GM19035 (cell line): Measurements from ENCODE around the gene SEC24D.

Source experiments
- ATAC-seq: cut with Tn5 transposase; IDR thresholded peaks from one replicate; pipeline ENCODE4 v1.9.1; 2021; ENCODE audit not compliant: unreplicated experiment

Gene SEC24D

DNA sequence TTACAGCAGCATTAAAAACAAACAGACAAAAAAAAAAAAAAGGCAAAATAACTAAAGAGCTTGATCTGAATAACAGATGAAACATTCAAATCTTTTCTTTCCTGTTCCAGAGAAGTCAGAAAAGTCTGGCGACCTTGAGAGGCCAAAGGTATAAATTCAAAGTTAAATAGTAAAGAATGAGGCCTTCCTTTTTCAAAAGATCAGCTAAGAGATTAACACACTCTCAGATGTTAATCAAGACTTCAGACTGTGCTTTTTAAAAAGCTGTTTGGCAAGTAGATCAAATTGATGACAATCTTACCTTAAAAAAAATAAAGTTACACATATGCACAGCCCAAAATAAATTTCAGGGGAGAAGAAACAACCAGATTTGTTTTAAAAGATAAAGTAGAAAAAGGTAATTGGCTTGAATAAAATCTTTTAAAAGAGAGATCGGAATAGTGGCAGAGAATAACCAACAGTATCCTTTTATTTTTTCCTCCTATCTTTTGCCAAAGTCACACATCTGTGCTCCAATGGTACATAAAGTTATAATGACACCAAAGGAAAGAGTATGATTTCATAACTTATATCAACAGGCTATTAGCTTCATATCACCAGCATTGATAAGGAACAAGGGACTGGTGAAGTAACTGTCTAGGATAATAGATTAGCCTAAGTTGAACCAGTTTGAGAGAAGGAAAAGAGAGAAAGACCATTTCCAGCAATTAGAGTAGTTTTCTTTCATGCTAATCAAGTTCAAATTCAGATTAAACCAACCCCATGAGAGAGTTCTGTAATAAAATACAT lies 80.3 kb downstream of the SEC24D start:
- ATAC-seq = no peak

DNA sequence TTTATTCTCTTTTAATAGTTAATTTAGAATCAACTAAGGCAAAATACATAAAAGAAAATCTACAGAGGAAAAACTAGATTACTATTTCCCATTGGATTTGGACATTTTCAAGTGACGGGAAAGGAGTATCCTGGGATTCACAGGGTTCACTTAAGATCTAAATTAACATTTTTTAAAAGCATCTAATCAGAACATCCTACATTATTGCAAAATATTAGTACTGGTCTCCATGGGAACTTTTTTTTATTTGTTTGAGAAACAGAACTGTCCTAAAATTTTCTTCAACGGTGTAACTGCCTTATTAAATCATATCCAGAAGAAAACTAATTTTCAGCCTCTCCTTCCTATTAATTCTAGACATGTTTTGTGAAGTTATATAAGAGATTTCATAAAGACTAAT lies 81.0 kb downstream of the SEC24D start:
- ATAC-seq = no peak

DNA sequence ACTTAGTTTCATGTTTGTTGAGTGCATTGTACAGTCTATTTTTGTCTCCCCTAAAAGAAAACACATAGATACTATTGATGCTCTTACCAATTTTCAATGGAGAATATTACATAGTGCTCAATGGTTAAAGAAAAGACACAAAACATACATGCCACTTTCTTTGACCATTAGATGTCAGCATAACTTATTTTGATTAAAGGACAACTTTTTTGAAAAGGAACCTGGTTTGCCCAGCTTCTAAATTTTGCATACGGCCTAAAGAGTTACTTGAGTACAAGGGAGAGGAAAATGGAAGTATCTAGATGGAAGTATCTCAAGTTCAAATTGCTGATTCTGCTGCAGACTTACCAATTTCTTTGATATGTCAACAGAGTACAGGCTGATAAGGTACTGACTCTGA lies 82.2 kb downstream of the SEC24D start:
- ATAC-seq = no peak

DNA sequence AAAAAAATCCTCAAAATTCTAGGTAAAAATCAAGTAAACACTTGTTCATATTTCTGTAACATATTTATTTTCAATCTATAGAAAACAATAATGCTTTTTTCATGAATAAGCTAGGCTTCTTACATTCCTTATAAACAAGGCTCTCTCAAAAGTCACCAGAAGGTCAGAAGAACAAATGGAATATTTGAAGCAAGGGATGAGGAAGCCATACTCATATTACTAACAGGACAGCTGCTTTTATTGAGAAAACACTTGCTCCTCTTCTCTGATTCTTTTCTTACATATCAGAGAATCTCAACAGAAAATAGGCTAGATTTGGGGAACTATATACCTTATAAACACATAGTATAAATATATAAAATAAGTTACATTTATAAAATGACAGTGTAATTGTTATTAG lies 82.8 kb downstream of the SEC24D start:
- ATAC-seq = no peak

DNA sequence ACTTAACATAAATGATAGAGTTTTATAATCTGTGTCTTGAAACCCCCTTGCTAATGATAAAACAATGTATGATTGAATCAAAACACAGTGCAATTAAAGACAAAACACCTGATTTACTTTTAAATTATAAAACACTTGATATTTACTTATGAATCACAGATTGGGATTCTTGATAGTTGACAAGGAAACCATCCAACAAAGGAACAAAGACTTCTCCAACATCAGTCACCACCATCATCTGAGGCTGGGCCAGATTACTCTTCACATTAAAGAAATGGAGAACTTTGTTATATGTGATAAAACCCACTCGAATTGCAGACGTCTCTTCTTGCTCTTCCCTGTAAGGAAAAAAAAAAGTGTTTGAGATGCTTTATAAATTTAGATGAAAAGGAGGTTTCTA lies 83.4 kb downstream of the SEC24D start:
- ATAC-seq = no peak

DNA sequence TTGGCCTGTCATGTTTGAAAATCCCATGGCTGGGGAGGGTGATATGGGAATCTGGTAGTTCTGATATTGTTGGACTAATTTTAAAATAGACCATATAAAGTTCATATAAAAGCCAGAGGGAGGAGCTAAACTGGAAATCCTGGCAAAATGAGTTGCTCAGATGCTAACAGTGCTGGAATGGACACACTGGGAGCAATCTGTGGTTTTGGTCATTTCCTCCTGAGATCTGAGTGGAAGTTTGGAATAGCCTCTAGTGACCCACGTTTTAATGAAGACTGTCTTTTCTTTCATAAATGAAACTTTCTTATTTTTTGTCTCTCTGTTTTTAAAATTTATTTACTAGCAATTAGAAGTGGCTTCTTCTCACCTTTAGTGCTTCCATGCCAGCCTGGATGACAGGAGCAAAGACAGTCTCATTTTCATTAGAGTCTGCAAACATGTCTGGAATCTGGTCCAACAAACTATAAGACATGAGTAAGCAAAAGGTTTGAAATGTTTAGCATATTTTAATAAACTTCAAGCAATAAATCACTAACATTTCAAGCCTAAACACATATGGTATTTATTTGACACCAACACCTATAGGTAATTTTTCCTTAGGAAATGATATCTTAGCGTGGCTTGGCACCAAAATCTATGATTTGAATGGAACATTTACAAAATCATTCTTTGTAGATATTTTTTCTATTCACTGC lies 84.2 kb downstream of the SEC24D start:
- no peak for ATAC-seq

DNA sequence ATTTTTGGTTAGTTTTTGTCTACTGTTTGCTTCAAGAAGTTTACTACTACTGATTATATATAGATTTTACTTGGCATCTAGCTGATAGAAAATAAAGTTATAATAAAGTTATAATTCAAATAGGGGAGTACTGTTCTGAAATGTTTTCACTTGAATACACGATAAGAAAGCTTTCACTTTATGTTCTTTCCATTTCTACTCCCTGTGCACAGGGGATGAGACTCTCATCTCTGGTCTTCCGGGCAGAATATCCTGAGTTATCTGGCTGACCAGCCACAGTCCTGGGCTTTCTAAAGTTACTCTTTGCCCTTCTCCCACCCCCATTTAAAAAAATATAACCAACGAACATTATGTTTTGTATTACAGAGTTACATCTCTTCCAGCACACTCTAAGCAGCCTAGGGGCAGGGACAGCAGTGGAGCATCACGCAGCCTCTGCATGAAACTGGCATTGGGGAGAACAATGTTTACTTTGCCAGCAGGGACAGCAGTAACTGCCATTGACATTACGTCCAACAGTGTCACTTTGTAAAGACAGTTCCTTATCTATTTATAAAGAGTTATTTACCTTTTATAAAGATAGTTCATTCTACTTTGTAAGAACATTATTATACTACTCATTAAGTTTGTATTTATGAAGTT lies 86.5 kb downstream of the SEC24D start:
- no peak for ATAC-seq

DNA sequence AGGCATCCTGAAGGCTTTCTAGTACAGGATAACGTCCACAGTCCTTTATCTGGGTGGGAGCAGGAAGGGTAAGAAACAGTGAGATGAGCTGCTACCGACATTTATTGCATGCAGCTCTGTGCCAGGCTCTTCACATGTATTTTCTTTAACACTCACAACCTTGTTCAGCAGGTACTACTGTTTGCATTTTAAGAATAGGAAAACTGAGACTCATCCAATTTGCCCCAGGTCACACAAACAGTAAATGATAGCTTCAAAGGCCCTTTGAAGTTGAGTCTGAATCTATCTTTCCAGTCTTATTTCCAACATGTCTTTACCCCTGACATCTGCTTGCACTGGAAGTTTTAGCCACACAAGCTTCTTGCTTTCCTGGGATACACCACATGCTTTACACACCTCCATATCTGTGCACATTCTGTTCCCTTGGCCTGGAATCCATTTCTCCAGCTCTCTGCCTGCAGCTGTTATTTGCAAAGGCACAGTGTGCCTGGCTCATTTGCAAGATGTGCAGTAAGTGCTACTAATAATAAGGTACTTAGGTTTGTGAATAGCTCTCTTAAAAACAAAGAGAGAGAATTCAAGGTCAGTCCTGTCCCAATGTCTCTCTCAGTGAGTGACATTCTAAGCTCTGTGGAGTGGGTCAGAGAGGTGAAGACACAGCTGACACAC lies 89.5 kb downstream of the SEC24D start:
- no peak for ATAC-seq

DNA sequence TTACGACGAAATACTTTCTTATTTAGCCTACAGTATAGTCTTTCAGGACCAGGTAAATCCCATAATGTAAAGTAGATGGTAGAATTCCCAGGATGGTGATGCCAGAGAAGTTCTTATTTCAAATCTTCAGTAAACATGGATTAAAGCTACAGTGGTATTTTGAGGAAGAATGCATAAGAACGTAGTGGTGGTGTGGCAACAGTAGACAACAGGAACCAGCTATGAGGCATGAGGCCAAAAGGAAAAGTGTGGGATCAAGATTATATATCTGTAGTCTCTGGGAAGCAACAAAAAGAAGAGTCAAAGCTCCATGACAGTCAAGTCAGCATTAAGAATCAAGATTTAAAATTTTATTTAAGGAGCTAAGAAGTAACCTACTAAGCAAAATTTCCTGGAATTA lies 90.6 kb downstream of the SEC24D start:
- ATAC-seq = no peak

DNA sequence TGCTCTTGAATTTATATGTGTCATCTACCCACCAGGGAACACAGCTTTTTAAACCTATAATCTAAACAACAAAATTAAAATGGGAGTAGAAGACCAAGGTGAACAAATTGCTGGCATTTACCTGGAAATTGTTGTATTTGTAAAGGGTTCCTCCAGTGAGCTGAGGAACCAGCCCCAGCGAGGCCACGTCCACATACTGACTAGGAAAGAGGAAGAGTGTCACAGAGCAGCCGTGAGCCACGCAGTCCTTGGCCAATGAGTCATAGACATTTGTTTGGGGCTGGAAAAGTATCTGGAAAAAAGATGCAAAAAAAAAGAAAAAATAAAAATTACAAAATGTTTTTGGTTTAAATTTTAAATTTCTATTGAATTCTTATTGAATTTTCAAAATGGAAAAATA lies 92.1 kb downstream of the SEC24D start:
- ATAC-seq = no peak

DNA sequence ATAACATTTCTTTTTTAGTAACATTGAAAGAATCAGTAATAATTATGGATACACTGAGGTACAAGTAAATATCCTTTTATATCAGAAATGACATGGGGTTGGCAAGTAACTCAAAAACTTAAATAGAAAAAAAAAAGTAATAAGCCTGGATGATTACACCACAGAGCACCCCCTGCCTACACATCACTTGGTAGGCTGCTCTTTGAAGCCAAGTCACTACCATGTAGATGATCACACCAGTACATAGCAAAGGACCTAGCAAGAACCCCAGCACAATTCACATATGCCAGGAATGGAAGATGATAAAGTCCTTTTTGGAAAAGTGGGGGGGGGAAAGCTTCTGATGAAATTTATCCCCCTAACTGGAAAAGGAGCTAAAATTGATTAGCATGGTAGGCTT lies 93.9 kb downstream of the SEC24D start:
- no peak for ATAC-seq

DNA sequence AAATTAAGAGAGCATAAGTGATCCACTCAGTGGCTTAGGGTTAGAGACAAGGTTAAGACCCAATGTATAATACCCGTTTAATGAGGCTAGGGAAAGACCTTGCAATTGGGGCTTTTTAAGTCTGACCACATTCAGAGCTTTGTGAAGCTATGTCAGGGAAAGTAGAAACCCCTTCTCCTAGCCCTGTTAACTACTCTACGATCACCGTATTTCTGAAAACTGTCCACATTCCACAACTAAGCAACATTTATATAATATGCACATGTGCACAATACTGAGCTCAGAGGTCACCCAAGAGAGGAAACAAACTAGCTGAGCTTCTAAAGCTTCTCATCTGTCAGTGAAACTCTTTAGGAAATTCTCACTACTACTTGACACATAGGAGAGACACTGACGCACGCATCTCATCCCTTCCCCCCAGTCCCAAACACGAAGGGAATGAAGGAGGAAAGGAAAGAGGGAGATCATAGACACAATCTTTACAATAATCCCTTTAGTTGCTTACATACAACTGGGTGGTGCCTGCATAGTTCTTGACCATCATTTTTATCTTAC lies 94.5 kb downstream of the SEC24D start:
- no peak for ATAC-seq

DNA sequence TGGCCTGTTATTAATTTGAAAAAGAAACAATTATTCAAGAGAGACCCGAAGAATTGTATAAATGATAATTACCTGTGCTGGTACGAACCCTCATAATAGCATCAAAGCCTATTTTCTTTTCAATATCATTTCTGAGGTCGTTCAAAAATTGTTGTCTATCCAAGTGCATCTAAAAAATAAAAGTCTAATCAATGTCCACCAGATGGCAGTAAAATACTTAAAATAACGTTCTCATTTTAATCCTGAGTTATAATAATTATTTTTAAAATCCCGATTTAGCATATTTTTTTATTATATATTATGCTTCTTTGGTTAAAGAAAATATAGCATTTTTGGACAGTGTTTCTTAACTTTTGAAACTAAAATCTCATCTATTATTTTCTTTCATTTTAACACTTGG lies 95.1 kb downstream of the SEC24D start:
- no peak for ATAC-seq

DNA sequence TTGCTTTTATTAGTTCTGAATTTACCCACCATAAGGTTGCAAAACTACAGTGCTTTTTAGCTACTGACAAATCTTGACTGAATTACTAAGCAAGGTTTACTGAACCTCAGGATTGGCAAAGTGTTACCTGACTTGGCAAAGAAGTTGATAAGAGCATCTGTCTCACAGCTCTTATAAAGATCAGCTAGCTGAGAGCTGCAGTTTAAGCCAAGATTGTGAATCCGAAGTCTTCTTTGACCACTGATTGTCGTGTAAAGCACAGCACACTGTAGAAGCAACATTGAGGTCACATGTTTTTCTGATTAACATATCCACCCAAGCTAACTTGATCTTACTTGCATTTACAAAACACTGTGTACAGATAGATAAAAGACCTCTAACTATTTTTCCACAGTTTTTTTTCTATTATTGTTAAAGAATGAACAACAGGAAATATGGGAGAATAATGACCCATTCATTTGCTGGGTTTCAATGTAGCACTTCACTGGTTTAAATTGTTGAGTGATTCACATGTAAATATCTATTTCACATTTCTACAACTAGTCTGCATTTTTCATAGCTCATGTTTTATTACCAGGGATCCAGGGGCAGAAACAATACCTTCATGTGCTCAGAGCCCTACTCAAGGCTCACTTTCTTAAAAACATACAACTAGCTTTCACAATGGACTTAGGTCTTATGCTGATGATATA lies 96.8 kb downstream of the SEC24D start:
- ATAC-seq = no peak

DNA sequence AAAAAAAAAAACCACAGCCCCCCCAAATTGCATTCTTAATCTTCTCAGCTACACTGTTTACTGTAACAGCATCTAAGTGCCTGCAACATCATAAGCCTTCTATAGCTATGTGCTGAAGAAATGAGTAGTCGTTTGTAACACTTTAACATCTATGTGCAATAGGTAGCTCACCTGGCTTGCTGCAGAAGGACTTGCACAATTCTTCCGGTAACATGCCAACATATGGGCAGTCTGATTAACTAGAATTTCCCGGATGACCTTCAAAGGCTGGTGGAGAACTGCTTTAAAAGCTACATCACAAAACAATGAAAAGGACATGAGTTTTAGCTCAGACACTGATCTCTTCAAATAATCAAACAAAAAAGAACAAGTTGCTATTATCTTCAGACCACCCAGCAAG lies 97.8 kb downstream of the SEC24D start:
- no peak for ATAC-seq

DNA sequence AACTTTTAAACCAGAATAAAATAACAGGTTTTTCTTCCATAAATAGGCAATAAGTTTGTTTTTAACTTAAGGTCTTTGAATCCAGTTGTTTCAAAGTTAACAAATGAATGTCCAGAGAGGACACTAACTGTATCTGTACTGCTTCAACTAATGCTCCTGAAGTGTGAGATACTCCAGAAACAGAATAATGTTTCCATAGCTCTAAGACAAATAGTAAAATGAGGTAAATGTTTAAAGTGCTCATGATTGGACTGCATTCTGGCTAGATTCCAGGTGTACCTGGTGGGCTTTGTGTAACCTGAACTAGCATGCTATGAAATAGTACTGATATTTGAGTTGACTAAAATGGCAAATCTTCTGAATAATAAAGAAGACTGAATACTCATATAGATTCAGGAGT lies 99.0 kb downstream of the SEC24D start:
- no peak for ATAC-seq

DNA sequence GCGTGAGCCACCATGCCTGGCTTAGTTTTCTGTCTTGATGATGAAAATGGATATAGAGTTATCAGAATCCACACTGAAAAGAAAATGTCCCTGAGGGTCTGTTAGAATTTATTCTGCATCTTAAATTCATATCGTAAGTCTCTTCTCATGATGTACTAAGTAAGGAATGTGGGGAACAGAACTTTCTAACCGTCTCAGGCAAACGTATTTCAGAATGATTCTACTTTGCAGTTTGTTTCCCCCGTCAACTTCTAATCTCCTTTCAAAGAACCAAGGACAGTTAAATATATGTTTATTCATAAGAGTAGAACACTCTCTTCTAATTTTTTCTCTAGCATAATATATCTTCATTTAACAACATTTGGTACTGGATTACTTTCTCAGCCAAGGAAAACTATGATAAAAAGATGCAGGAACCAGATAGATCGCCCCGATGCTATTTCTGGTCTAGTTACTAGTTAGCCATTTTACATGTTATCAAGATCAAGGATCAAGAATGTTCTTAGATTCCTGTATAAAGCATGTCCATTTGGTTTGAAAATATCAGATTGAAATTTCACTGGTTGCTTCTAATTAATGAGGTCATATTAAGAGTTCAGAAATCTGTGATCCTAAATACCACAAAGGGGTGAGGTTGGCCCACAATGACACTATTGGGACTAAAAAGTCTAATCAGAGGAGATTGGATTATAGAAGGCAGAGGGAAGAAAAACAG lies 101.3 kb downstream of the SEC24D start:
- ATAC-seq = no peak

DNA sequence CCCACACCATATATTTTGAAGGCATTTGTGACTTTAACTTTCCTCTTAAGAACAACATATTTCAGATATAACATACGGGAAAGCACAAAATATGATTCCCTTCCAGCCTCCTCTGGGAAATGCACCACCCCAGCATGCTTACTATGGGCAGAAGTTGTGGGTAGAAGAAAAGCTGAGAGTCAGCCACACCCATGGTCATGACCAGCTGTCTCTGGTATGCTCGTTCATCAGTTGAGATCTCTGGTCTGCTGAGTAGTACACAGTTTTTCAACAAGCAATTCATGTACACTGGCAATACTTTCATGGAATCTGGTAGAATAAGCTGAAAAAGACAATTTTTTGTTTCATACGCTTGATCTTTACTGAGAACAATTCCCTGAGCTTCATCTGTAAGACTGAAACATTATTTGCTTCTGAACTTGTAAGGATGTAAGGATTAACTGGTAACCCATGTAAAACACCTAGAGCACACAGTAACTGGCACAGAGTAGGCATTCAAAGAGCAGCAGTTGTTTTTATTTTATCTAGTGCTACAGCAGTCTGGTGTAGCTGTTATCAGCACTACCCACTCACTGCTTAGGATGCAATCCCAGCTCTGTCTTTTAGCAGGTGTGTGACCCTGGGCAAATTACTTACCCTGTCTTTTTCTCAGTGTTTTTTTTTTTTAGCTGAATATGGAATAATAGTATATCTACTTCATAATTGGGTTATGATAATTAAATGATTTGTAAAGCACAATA lies 103.2 kb downstream of the SEC24D start:
- no peak for ATAC-seq

DNA sequence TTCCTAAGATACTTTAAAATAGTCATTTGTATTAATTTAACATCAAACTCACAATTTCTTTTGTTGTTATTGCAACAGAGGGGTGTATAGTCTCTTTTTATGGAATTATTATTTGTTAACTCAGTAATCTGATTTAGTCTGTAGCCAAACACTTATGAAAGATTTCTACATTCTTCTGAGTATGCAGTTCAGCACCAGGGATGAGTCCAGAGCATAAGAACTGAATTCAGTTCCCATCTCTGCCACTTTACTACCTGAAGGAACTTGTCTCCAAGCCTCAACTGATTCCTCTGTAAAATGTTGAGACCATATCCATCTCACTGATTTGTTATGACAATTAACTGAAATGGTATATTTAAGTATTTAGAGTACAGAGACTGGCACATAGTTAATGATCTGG lies 105.2 kb downstream of the SEC24D start:
- no peak for ATAC-seq
